GM21786 (cell line): ENCODE data around the gene SEMA6B.

Source experiments
- ATAC-seq: cut with Tn5 transposase; IDR thresholded peaks from one replicate; pipeline ENCODE4 v1.9.1; 2021; ENCODE audit not compliant: unreplicated experiment

SEMA6B gene

GRCh38 chr19:4589579-4590410 lies 30.3 kb upstream of the SEMA6B start:
- ATAC-seq: no peak

- ATAC-seq: no peak
These were observed 28.8 kb upstream of the SEMA6B start for GRCh38 chr19:4588291-4588761.

- no peak for ATAC-seq
These were observed 28.0 kb upstream of the SEMA6B start for GRCh38 chr19:4587527-4587926.

GRCh38 chr19:4586691-4587090 lies 27.2 kb upstream of the SEMA6B start:
- no peak for ATAC-seq

- ATAC-seq: no peak
These were observed 26.8 kb upstream of the SEMA6B start for GRCh38 chr19:4586245-4586644.

- no peak for ATAC-seq
These were observed 26.1 kb upstream of the SEMA6B start for GRCh38 chr19:4585556-4585955.

GRCh38 chr19:4584670-4585460 lies 25.4 kb upstream of the SEMA6B start:
- no peak for ATAC-seq

- ATAC-seq: no peak
These were observed 24.6 kb upstream of the SEMA6B start for GRCh38 chr19:4583961-4584669.

GRCh38 chr19:4582980-4583842 lies 23.7 kb upstream of the SEMA6B start:
- ATAC-seq: no peak

- ATAC-seq: no peak
These were observed 22.4 kb upstream of the SEMA6B start for GRCh38 chr19:4581666-4582553.

- ATAC-seq: no peak
These were observed 21.6 kb upstream of the SEMA6B start for GRCh38 chr19:4580961-4581665.

- ATAC-seq: no peak
These were observed 20.8 kb upstream of the SEMA6B start for GRCh38 chr19:4580021-4580901.

GRCh38 chr19:4579389-4579788 lies 19.9 kb upstream of the SEMA6B start:
- ATAC-seq: no peak

- no peak for ATAC-seq
These were observed 19.2 kb upstream of the SEMA6B start for GRCh38 chr19:4578552-4579248.

- no peak for ATAC-seq
These were observed 17.7 kb upstream of the SEMA6B start for GRCh38 chr19:4577020-4577782.
